Measurements from ENCODE around the gene EBI3. TPM values are rescaled to one million over a fixed set of nuclear protein-coding genes. Genes with fewer than 3 reads are reported as not detected.
A peak's percentile ranks its signal among the peaks of the same experiment; 100 is the strongest.

EBI3 gene
- total RNA-seq, 1 experiment from 2014 or later, result 3.0 TPM

DNA sequence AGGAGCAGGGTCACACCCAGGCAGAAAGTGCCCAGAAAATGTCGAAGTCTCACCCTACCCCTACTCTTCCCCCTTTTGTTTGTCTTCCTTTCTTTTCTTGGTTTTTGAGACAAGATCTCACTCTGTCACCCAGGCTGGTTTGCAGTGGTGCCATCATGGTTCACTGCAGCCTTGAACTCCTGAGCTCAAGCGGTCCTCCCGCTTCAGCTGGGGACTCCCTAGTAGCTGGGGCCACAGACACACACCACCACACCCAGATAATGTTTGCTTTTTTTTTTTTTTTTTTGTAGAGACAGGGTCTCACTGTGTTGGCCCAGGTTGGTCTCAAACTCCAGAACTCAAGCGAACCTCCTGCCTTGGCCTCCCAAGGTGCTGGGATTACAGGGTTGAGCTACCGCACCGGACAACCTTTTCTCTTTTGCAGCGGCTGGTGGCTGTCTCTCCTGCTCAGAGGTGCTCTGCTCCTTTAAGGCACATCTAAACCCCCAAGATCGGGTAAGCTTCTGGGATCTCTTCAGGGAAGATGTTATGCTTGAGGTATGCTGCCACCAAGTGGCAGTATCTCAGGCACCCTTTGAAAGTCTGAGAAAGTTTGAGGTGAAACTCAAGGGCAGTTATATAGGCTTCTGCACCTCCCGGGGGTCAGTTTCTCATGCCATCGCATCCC, 22.4 kb upstream of the EBI3 start:
- H3K4me3 ChIP-seq (ENCODE audit: low read depth in 2 of 2, low read length in 2 of 2), result no peak overlapping the region
- no peak for TF ChIP-seq REST (IDR thresholded peaks at IDR 0.05; ENCODE audit: insufficient read depth in 1 of 2, low read depth in 2 of 2, low read length in 1 of 2)
- TF ChIP-seq TCF7L2 (IDR thresholded peaks at IDR 0.05; ENCODE audit: low read depth, low read length), result no peak
- TF ChIP-seq, protein P1, sequence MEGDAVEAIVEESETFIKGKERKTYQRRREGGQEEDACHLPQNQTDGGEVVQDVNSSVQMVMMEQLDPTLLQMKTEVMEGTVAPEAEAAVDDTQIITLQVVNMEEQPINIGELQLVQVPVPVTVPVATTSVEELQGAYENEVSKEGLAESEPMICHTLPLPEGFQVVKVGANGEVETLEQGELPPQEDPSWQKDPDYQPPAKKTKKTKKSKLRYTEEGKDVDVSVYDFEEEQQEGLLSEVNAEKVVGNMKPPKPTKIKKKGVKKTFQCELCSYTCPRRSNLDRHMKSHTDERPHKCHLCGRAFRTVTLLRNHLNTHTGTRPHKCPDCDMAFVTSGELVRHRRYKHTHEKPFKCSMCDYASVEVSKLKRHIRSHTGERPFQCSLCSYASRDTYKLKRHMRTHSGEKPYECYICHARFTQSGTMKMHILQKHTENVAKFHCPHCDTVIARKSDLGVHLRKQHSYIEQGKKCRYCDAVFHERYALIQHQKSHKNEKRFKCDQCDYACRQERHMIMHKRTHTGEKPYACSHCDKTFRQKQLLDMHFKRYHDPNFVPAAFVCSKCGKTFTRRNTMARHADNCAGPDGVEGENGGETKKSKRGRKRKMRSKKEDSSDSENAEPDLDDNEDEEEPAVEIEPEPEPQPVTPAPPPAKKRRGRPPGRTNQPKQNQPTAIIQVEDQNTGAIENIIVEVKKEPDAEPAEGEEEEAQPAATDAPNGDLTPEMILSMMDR (IDR thresholded peaks at IDR 0.05), result peak; percentile 25
- H3K4me1 ChIP-seq (ENCODE audit: control insufficient read depth, insufficient read depth, low read length), result no peaks in the 10 kb centered on the region
- intact Hi-C loops (cut with micrococcal nuclease; ENCODE audit: unreplicated experiment), result loop anchor here (10.0 kb wide), 2 partner anchors 62 to 222 kb away; partner anchors contain the start of gene EEF2
- H3K27me3 ChIP-seq (ENCODE audit: control insufficient read depth, insufficient read depth, low read length), result no peaks in the 10 kb centered on the region
- BruUV-seq (replicated peaks), result no TSS peak
- H3K27ac ChIP-seq (ENCODE audit: low read length), result no peak overlapping the region
- peak; percentile 59; the same call in 1 of the 2 replicates for ATAC-seq
- POLR2A ChIA-PET, result no interaction called here
- CTCF ChIA-PET, result interaction anchor here (0.7 kb wide), 1 partner anchor 61 kb away, joined by 9 read pairs; no protein-coding TSS in a partner anchor
- no peaks in the 10 kb centered on the region for H3K36me3 ChIP-seq (ENCODE audit: control insufficient read depth, insufficient read depth, low read length)
- in situ Hi-C loops (cut with HindIII; ENCODE audit: low pct_unique_long_range_greater_than_20kb, low sequenced_read_pairs), result no loop called here
- DNase-seq (ENCODE audit: low read depth, low spot score), result no peak
- no peaks in the 10 kb centered on the region for H3K9me3 ChIP-seq (ENCODE audit: control insufficient read depth, insufficient read depth, low read depth, low read length)

DNA sequence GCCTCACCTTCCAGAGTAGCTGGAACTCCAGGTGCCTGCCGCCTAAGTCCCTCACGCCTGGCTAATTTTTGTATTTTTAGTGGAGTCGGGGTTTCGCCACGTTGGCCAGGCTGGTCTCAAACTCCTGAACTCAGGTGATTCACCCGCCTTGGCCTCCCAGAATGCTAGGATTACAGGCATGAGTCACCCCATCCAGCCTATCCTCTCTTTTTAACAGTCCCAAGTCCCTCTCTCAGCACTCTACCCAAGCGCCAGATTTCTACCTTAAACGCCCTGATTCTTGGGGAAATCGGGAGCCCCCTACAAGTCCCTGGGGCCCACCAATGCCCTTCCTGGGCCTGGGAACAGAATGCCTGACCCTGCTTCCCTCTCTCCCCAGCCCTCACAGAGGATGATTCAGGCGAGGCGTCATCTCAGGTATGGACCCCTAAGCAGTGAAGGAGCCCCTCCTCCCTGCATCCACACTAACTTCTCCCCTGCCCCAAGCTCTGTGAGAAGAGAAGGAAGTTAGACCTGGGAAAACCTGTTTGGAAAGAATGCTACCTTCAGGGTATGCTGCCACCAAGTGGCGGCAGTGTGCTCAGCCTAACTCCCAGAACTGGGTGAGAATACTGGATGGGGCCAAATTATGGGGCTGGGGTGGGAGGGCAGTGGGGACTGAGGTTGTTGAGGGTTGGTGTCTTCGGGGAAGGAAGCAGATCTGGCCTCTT, 20.8 kb upstream of the EBI3 start:
- H3K4me3 ChIP-seq (ENCODE audit: low read depth in 2 of 2, low read length in 2 of 2), result no peak overlapping the region
- ChIA-PET POLR2A (no interaction called here), CTCF (interaction anchor here (0.7 kb wide), 1 partner anchor 79 kb away, joined by 5 read pairs; no protein-coding TSS in a partner anchor)
- TF ChIP-seq POLR2AphosphoS5 (IDR thresholded peaks at IDR 0.05; ENCODE audit: low read depth, low read length), result no peak
- TF ChIP-seq, protein P1 (IDR thresholded peaks at IDR 0.05), result peak; percentile 62; the same call in 1 of the 2 replicates
- in situ Hi-C loops (cut with HindIII; ENCODE audit: low pct_unique_long_range_greater_than_20kb, low sequenced_read_pairs) (no loop called here), intact Hi-C loops (cut with micrococcal nuclease; ENCODE audit: unreplicated experiment) (loop anchor here (10.0 kb wide), 2 partner anchors 64 to 224 kb away; partner anchors contain the start of gene EEF2)
- DNase-seq (ENCODE audit: low read depth, low spot score) (no peak), ATAC-seq (peak; percentile 43; the same call in 1 of the 2 replicates)
- no peaks in the 10 kb centered on the region for H3K36me3 ChIP-seq (ENCODE audit: control insufficient read depth, insufficient read depth, low read length)
- no peaks in the 10 kb centered on the region for H3K4me1 ChIP-seq (ENCODE audit: control insufficient read depth, insufficient read depth, low read length)
- BruUV-seq (replicated peaks), result no TSS peak
- no peaks in the 10 kb centered on the region for H3K9me3 ChIP-seq (ENCODE audit: control insufficient read depth, insufficient read depth, low read depth, low read length)
- H3K27ac ChIP-seq (ENCODE audit: low read length), result no peak overlapping the region
- no peaks in the 10 kb centered on the region for H3K27me3 ChIP-seq (ENCODE audit: control insufficient read depth, insufficient read depth, low read length)

Data from Panc1 (cell line).